ENCODE results near the gene CAMK1D.

The CAMK1D gene

GRCh38 chr10:12661671-12662070 is 312.3 kb downstream of the CAMK1D start:
- no peak for DNase-seq (ENCODE audit: low read depth)
- no peak for TF ChIP-seq CTCF (conservative IDR thresholded peaks at IDR 0.05; ENCODE audit: low read depth, low read length)
- H3K4me3 ChIP-seq (ENCODE audit: low read length), result no peak overlapping the region

- DNase-seq (ENCODE audit: low read depth), result no peak
- H3K4me3 ChIP-seq (ENCODE audit: low read length), result no peak overlapping the region
- no peak for TF ChIP-seq CTCF (conservative IDR thresholded peaks at IDR 0.05; ENCODE audit: low read depth, low read length)
Observed at GRCh38 chr10:12663863-12664262, 314.5 kb downstream of the CAMK1D start.

GRCh38 chr10:12665501-12665900 is 316.2 kb downstream of the CAMK1D start:
- TF ChIP-seq CTCF (conservative IDR thresholded peaks at IDR 0.05; ENCODE audit: low read depth, low read length), result no peak
- no peak overlapping the region for H3K4me3 ChIP-seq (ENCODE audit: low read length)
- DNase-seq (ENCODE audit: low read depth), result no peak

- no peak for TF ChIP-seq CTCF (conservative IDR thresholded peaks at IDR 0.05; ENCODE audit: low read depth, low read length)
- H3K4me3 ChIP-seq (ENCODE audit: low read length), result no peak overlapping the region
- DNase-seq (ENCODE audit: low read depth), result no peak
Observed at GRCh38 chr10:12667052-12667451, 317.7 kb downstream of the CAMK1D start.

GRCh38 chr10:12668634-12669033 is 319.3 kb downstream of the CAMK1D start:
- no peak for TF ChIP-seq CTCF (conservative IDR thresholded peaks at IDR 0.05; ENCODE audit: low read depth, low read length)
- no peak for DNase-seq (ENCODE audit: low read depth)
- H3K4me3 ChIP-seq (ENCODE audit: low read length), result no peak overlapping the region

GRCh38 chr10:12670004-12670403 is 320.7 kb downstream of the CAMK1D start:
- no peak overlapping the region for H3K4me3 ChIP-seq (ENCODE audit: low read length)
- DNase-seq (ENCODE audit: low read depth), result no peak
- TF ChIP-seq CTCF (conservative IDR thresholded peaks at IDR 0.05; ENCODE audit: low read depth, low read length), result no peak

- no peak overlapping the region for H3K4me3 ChIP-seq (ENCODE audit: low read length)
- DNase-seq (ENCODE audit: low read depth), result no peak
- no peak for TF ChIP-seq CTCF (conservative IDR thresholded peaks at IDR 0.05; ENCODE audit: low read depth, low read length)
Observed at GRCh38 chr10:12675186-12675585, 325.8 kb downstream of the CAMK1D start.
